OCI-LY7 (cell line): ENCODE data around the gene ARG2.

Experiments
- EZH2phosphoT487 ChIP-seq: fragments of 200-600 bp; sonication (generic); IDR thresholded peaks from 2 replicates; pipeline ENCODE4 v1.6.1; 2018; ENCODE audit warnings: low read depth, borderline replicate concordance, mild to moderate bottlenecking, mixed run types, antibody characterized with exemption, low read length, moderate library complexity, mixed read lengths
- TF ChIP-seq, protein P1 (sequence below): fragments of 200-600 bp; sonication (generic); conservative IDR thresholded peaks from 2 replicates; pipeline ENCODE4 v1.5.1; 2014; ENCODE audit warnings: mild to moderate bottlenecking, antibody characterized with exemption, low read length, moderate library complexity, mixed read lengths

DNA sequence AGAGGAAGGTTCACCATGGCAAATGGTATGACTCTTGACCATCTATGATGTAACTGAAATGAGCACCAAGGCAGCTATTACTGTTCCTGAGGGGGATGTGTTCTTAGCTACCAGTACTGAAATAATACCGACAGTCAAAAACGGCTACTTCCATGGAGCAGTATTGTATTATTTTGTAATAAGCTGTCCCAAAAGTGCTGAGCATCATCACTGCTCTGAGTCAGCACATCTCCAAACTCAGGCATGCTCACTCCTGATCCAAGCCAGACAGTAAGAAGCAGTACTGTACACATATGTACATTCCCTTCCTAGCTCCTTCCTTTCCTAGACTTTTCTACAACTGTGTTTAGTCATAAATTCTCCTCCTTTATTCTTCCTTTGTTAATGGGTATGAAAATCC is 46.1 kb downstream of the ARG2 start:
- TF ChIP-seq, protein P1, sequence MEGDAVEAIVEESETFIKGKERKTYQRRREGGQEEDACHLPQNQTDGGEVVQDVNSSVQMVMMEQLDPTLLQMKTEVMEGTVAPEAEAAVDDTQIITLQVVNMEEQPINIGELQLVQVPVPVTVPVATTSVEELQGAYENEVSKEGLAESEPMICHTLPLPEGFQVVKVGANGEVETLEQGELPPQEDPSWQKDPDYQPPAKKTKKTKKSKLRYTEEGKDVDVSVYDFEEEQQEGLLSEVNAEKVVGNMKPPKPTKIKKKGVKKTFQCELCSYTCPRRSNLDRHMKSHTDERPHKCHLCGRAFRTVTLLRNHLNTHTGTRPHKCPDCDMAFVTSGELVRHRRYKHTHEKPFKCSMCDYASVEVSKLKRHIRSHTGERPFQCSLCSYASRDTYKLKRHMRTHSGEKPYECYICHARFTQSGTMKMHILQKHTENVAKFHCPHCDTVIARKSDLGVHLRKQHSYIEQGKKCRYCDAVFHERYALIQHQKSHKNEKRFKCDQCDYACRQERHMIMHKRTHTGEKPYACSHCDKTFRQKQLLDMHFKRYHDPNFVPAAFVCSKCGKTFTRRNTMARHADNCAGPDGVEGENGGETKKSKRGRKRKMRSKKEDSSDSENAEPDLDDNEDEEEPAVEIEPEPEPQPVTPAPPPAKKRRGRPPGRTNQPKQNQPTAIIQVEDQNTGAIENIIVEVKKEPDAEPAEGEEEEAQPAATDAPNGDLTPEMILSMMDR, result no peak
- TF ChIP-seq EZH2phosphoT487, result no peak
